Stimulated activated effector memory CD8-positive, alpha-beta T cell treated with anti-CD3 and anti-CD28 coated beads, Interleukin-12 subunit alpha, Interleukin-12 subunit beta, amount 100 ng/mL, for 72 hours (primary cell): Measurements from ENCODE around the gene GPR78.
"Not testable (repeated sequence)": the region's sequence is repeated elsewhere in the genome, so short reads cannot be mapped to it uniquely, and the experiment has no call there.

Experiments used
- ATAC-seq: fragments of 150-1000 bp; cut with Tn5 transposase; 2 replicates; pipeline ENCODE4 v1.10.0; 2021
- DNase-seq, 2 donors: peaks; one replicate each; pipeline ENCODE4 v3.0.0; 2021 to 2022; ENCODE audit warnings: low spot score in 2 of 2
- H3K27ac Mint-ChIP-seq: one replicate; pipeline ENCODE4 v1.8.0; 2022; ENCODE audit warnings: mild to moderate bottlenecking, mixed read lengths
- H3K36me3 Mint-ChIP-seq: one replicate; pipeline ENCODE4 v1.8.0; 2022; ENCODE audit warnings: mild to moderate bottlenecking, mixed read lengths
- H3K4me1 Mint-ChIP-seq: one replicate; pipeline ENCODE4 v1.8.0; 2022; ENCODE audit warnings: mixed read lengths
- H3K4me3 Mint-ChIP-seq: one replicate; pipeline ENCODE4 v1.8.0; 2022; ENCODE audit warnings: mild to moderate bottlenecking, mixed read lengths
- H3K9me3 Mint-ChIP-seq: one replicate; pipeline ENCODE4 v1.8.0; 2022; ENCODE audit warnings: mixed read lengths

Gene GPR78

DNA sequence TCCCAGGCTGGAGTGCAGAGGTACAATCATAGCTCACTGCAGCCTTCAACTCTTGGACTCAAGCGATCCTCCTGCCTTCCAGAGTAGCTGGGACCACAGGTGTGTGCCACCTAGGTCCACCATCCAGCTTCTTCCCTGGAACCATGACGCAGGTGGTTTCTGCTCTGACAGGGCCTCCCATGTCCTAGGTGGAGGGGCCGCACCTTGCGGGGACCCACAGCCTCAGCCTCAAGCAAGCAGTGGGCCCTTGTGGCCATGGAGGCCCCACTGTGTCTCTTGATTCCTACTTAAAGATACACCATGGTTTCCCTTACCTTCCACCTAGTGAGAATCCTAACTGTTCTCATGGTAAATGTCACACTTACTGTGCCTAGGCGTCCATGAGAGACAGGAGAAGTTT lies 6.9 kb upstream of the GPR78 start:
- H3K36me3 Mint-ChIP-seq, result no peaks in the 10 kb centered on the region
- no peak overlapping the region for H3K4me3 Mint-ChIP-seq
- H3K27ac Mint-ChIP-seq, result no peak overlapping the region
- DNase-seq (no peak), ATAC-seq (no peak)
- no peaks in the 10 kb centered on the region for H3K4me1 Mint-ChIP-seq
- H3K9me3 Mint-ChIP-seq, result no peaks in the 10 kb centered on the region

- Mint-ChIP-seq H3K27ac (no peak overlapping the region), H3K36me3 (no peaks in the 10 kb centered on the region), H3K9me3 (no peaks in the 10 kb centered on the region), H3K4me3 (no peak overlapping the region), H3K4me1 (no peaks in the 10 kb centered on the region)
- ATAC-seq (peak; percentile 23), DNase-seq (no peak)
These were observed 5.3 kb upstream of the GPR78 start for GRCh38 chr4:8574796-8575370.

DNA sequence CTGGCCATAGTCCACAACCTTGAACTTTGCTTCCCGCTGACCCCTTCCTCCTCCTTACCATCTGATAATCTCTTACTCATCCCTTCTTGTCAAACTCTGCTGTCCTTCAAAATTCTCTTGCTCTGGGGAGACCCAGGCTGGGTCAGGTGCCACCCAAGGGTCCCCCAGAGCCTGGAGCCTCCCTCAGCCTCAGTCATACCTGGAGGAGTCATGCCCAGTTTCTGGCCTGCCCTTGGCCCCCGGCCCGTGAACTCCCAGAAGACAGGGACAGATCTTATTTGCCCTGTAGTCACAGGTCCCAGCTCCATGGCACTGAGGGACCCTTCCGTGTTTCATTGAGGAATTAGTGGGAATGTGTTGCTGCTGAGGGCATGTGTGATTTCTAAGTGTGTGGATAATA lies 4.7 kb upstream of the GPR78 start:
- H3K27ac Mint-ChIP-seq, result no peak overlapping the region
- DNase-seq, result no peak
- no peaks in the 10 kb centered on the region for H3K4me1 Mint-ChIP-seq
- no peaks in the 10 kb centered on the region for H3K36me3 Mint-ChIP-seq
- no peak for ATAC-seq
- H3K4me3 Mint-ChIP-seq, result no peak overlapping the region
- H3K9me3 Mint-ChIP-seq, result no peaks in the 10 kb centered on the region

DNA sequence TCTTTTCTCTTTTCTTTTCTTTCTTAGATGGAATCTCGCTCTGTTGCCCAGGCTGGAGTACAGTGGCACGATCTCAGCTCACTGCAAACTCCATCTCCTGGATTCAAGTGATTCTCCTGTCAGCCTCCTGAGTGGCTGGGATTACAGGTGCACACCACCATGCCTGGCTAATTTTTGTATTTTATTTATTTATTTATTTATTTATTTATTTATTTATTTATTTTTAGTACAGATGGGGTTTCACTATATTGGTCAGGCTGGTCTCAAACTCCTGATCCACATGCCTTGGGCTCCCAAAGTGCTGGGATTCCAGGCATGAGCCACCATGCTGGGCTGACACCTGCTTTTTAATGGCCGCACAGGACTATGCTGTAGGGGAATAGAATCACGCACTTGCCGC lies 3.6 kb upstream of the GPR78 start:
- H3K27ac Mint-ChIP-seq, DNase-seq, H3K4me3 Mint-ChIP-seq, H3K9me3 Mint-ChIP-seq, ATAC-seq, H3K36me3 Mint-ChIP-seq, H3K4me1 Mint-ChIP-seq: not testable (repeated sequence)

GRCh38 chr4:8577046-8577445 lies 3.1 kb upstream of the GPR78 start:
- no peaks in the 10 kb centered on the region for H3K36me3 Mint-ChIP-seq
- no peak overlapping the region for H3K27ac Mint-ChIP-seq
- ATAC-seq (no peak), DNase-seq (no peak)
- no peak overlapping the region for H3K4me3 Mint-ChIP-seq
- H3K4me1 Mint-ChIP-seq, result no peaks in the 10 kb centered on the region
- H3K9me3 Mint-ChIP-seq, result no peaks in the 10 kb centered on the region

GRCh38 chr4:8577972-8578371 lies 2.2 kb upstream of the GPR78 start:
- H3K4me1 Mint-ChIP-seq, result no peaks in the 10 kb centered on the region
- no peaks in the 10 kb centered on the region for H3K36me3 Mint-ChIP-seq
- no peak for ATAC-seq
- H3K9me3 Mint-ChIP-seq, result no peaks in the 10 kb centered on the region
- H3K4me3 Mint-ChIP-seq, result no peak overlapping the region
- DNase-seq, result no peak
- no peak overlapping the region for H3K27ac Mint-ChIP-seq

GRCh38 chr4:8578717-8579116 lies 1.5 kb upstream of the GPR78 start:
- Mint-ChIP-seq H3K9me3 (no peaks in the 10 kb centered on the region), H3K36me3 (no peaks in the 10 kb centered on the region), H3K27ac (no peak overlapping the region), H3K4me1 (no peaks in the 10 kb centered on the region), H3K4me3 (no peak overlapping the region)
- no peak for DNase-seq
- ATAC-seq, result no peak

- Mint-ChIP-seq H3K4me3 (no peak overlapping the region), H3K27ac (no peak overlapping the region), H3K36me3 (no peaks in the 10 kb centered on the region), H3K9me3 (no peaks in the 10 kb centered on the region), H3K4me1 (no peaks in the 10 kb centered on the region)
- DNase-seq (no peak), ATAC-seq (no peak)
These were observed 469 bp upstream of the GPR78 start for GRCh38 chr4:8579526-8580320.

DNA sequence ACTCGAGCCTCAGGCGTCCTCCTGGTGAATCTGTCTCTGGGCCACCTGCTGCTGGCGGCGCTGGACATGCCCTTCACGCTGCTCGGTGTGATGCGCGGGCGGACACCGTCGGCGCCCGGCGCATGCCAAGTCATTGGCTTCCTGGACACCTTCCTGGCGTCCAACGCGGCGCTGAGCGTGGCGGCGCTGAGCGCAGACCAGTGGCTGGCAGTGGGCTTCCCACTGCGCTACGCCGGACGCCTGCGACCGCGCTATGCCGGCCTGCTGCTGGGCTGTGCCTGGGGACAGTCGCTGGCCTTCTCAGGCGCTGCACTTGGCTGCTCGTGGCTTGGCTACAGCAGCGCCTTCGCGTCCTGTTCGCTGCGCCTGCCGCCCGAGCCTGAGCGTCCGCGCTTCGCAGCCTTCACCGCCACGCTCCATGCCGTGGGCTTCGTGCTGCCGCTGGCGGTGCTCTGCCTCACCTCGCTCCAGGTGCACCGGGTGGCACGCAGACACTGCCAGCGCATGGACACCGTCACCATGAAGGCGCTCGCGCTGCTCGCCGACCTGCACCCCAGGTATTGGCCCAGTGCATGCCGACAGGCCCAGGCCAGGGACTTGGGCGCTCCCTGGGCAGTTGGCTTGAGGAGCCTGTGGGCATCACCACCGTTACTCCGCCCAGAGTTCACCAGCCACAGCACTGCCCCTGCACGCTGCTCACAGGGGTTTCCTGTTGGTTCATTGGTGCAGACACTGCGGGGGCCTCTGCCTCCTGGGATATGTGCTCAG lies 1.1 kb downstream of the GPR78 start:
- no peaks in the 10 kb centered on the region for H3K4me1 Mint-ChIP-seq
- no peak overlapping the region for H3K4me3 Mint-ChIP-seq
- no peaks in the 10 kb centered on the region for H3K9me3 Mint-ChIP-seq
- H3K36me3 Mint-ChIP-seq, result no peaks in the 10 kb centered on the region
- ATAC-seq, result no peak
- no peak for DNase-seq
- no peak overlapping the region for H3K27ac Mint-ChIP-seq

- Mint-ChIP-seq H3K4me3 (no peak overlapping the region), H3K4me1 (no peaks in the 10 kb centered on the region), H3K9me3 (no peaks in the 10 kb centered on the region), H3K36me3 (no peaks in the 10 kb centered on the region), H3K27ac (no peak overlapping the region)
- DNase-seq (no peak), ATAC-seq (no peak)
These were observed 1.8 kb downstream of the GPR78 start for GRCh38 chr4:8582016-8582415.

GRCh38 chr4:8582436-8582835 lies 2.2 kb downstream of the GPR78 start:
- no peaks in the 10 kb centered on the region for H3K9me3 Mint-ChIP-seq
- no peaks in the 10 kb centered on the region for H3K36me3 Mint-ChIP-seq
- no peak for DNase-seq
- H3K4me3 Mint-ChIP-seq, result no peak overlapping the region
- no peaks in the 10 kb centered on the region for H3K4me1 Mint-ChIP-seq
- no peak for ATAC-seq
- no peak overlapping the region for H3K27ac Mint-ChIP-seq

DNA sequence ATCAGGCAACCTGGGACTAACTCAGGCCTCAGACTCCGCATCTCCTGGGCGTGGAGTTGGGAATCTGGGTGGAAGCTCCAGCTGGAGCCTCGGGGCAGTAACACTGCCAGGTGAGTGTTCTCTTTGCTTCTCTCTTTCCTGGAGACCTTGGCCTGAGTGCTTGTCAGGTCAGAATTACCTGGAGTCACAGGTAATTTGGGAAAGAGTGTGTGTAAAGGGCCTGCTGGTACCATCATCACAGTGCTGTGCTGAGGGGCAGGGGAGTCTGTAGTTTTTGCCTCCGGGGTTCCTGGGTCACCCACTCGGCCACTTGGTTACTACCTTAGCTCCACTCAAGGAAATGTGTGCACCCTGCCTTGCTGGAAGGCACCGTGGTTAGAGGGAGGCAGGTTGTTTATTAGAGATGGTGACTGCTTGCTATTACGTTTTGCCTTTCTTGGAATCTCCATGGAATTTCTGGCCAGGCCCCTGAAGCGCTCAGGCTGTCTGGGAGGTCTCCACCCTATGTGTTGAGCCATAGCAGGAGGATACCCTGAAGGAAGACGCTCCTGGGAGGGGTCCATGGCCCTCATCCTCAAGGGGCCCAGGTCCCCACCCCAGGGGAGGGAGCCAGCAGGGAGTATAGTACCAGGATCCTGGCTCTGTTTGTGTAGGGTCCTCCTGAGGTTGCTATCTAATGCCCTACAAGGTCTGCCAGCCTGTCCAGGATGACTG lies 2.9 kb downstream of the GPR78 start:
- Mint-ChIP-seq H3K27ac (no peak overlapping the region), H3K9me3 (no peaks in the 10 kb centered on the region), H3K36me3 (no peaks in the 10 kb centered on the region), H3K4me3 (no peak overlapping the region), H3K4me1 (no peaks in the 10 kb centered on the region)
- ATAC-seq, result no peak
- DNase-seq, result no peak

DNA sequence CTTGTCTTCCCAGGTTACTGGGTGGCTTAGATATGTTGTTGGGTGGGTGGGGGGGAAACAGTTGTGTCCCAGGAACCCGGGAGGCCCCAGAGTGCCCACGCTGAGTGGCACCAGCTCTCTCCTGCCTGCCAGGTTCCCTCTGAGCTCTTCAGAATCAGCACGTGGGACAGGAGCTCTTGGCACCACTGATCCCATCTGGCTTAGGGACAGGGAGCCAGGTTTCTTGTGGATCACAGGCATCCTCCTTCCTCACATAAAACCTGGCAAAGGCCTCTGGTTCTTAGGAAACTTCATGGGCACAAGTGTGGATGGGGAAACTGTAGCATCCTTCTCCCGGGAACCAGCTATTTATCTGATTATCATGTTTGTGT lies 3.4 kb downstream of the GPR78 start:
- no peak overlapping the region for H3K27ac Mint-ChIP-seq
- no peak overlapping the region for H3K4me3 Mint-ChIP-seq
- no peak for DNase-seq
- no peak for ATAC-seq
- no peaks in the 10 kb centered on the region for H3K4me1 Mint-ChIP-seq
- no peaks in the 10 kb centered on the region for H3K9me3 Mint-ChIP-seq
- H3K36me3 Mint-ChIP-seq, result no peaks in the 10 kb centered on the region

DNA sequence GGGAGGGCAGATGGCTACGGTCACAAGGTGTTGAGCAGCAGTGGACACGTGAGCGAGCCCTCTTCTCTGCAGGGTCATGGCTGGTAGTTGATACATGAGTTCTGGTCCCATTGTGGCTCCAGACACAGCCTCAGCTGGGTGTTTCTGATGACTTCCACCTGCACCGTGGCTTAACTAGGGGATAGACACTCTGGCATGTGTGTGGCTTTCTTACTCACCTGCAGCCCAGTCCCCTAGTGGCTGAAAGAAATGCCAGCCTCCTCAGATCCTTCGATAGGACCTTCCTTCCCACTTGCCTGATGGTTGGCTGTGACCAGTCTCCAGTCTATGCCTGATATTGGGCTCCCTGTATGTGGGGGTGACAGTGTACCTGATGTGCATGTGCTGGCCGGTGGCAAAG lies 5.0 kb downstream of the GPR78 start:
- DNase-seq (no peak), ATAC-seq (no peak)
- no peaks in the 10 kb centered on the region for H3K4me1 Mint-ChIP-seq
- H3K36me3 Mint-ChIP-seq, result no peaks in the 10 kb centered on the region
- H3K9me3 Mint-ChIP-seq, result no peaks in the 10 kb centered on the region
- no peak overlapping the region for H3K4me3 Mint-ChIP-seq
- H3K27ac Mint-ChIP-seq, result no peak overlapping the region

GRCh38 chr4:8585721-8586212 lies 5.6 kb downstream of the GPR78 start:
- H3K4me3 Mint-ChIP-seq, result no peak overlapping the region
- no peaks in the 10 kb centered on the region for H3K36me3 Mint-ChIP-seq
- no peaks in the 10 kb centered on the region for H3K4me1 Mint-ChIP-seq
- no peak overlapping the region for H3K27ac Mint-ChIP-seq
- no peaks in the 10 kb centered on the region for H3K9me3 Mint-ChIP-seq
- no peak for DNase-seq
- ATAC-seq, result no peak
